GM23338 (cell line): ENCODE results near the gene UNC5B.

Source experiments
- CREB1 ChIP-seq: fragments of 250-450 bp; sonication (Bioruptor Pico); IDR thresholded peaks from 2 replicates; pipeline ENCODE4 v1.5.0; 2020; ENCODE audit warnings: low read depth, mild to moderate bottlenecking, moderate library complexity
- EZH2 ChIP-seq: fragments of 200-600 bp; sonication (generic); IDR thresholded peaks from one replicate; pipeline ENCODE4 v1.8.0; 2017; ENCODE audit warnings: antibody characterized with exemption, mild to moderate bottlenecking, low read depth; ENCODE audit not compliant: unreplicated experiment
- EZH2phosphoT487 ChIP-seq: fragments of 200-600 bp; sonication (generic); IDR thresholded peaks from one replicate; pipeline ENCODE4 v1.8.1; 2018; ENCODE audit warnings: antibody characterized with exemption; ENCODE audit not compliant: unreplicated experiment
- JUNB ChIP-seq: IDR thresholded peaks from one replicate; pipeline ENCODE4 v1.6.1; 2016; ENCODE audit warnings: antibody characterized with exemption; ENCODE audit not compliant: unreplicated experiment
- POLR2AphosphoS5 ChIP-seq: IDR thresholded peaks from 2 replicates; pipeline ENCODE4 v1.6.1; 2016; ENCODE audit warnings: antibody characterized with exemption, low read depth
- STAT1 ChIP-seq: IDR thresholded peaks from one replicate; pipeline ENCODE4 v1.6.1; 2016; ENCODE audit warnings: antibody characterized with exemption; ENCODE audit not compliant: unreplicated experiment
- ZNF331 ChIP-seq: fragments of 250-450 bp; sonication (Bioruptor Pico); IDR thresholded peaks from 2 replicates; pipeline ENCODE4 v1.5.0; 2020; ENCODE audit warnings: low read depth, mild to moderate bottlenecking, moderate library complexity
- TF ChIP-seq, protein P1 (sequence below), 2 experiments: fragments of 200-600 bp in 1 of 2; sonication (generic) in 1 of 2; conservative IDR thresholded peaks; 2 replicates each; pipeline versions ENCODE4 v1.5.1 to v1.6.1; 2016 to 2017; ENCODE audit warnings: antibody characterized with exemption in 2 of 2, low read depth in 2 of 2, mild to moderate bottlenecking in 2 of 2, moderate library complexity in 1 of 2
- TF ChIP-seq, protein P2 (sequence below): IDR thresholded peaks from one replicate; pipeline ENCODE4 v1.6.1; 2018; ENCODE audit warnings: antibody characterized with exemption; ENCODE audit not compliant: unreplicated experiment
- TF ChIP-seq, protein P3 (sequence below): IDR thresholded peaks from 2 replicates; pipeline ENCODE4 v1.6.1; 2016; ENCODE audit warnings: antibody characterized with exemption

DNA sequence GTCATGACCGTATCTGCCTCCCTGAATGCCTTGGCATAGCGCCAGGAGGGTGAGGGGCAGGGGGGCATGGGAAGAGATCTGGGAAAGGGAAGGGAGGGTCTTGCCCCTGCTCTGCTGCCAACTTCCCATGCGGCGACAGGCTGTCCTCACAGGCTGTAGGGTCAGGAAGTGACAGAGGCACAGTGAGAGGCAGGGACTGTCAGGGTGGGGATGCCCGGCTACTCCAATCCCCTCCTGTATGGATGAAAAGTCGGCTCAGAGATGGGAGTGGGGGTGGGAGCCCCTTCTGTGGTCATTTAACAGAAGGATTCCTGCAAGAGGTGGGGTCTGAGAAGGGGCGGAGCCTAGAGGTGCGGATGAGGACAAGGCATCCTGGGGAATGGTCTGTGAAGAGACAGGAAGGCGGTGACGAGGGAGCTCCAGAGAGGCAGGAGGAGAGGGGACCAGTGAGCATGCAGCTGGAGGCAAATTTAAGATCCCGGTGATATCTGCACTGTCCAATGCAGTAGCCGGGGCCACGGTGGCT lies 20.8 kb upstream of the UNC5B start:
- TF ChIP-seq, protein P1, sequence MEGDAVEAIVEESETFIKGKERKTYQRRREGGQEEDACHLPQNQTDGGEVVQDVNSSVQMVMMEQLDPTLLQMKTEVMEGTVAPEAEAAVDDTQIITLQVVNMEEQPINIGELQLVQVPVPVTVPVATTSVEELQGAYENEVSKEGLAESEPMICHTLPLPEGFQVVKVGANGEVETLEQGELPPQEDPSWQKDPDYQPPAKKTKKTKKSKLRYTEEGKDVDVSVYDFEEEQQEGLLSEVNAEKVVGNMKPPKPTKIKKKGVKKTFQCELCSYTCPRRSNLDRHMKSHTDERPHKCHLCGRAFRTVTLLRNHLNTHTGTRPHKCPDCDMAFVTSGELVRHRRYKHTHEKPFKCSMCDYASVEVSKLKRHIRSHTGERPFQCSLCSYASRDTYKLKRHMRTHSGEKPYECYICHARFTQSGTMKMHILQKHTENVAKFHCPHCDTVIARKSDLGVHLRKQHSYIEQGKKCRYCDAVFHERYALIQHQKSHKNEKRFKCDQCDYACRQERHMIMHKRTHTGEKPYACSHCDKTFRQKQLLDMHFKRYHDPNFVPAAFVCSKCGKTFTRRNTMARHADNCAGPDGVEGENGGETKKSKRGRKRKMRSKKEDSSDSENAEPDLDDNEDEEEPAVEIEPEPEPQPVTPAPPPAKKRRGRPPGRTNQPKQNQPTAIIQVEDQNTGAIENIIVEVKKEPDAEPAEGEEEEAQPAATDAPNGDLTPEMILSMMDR (conservative IDR thresholded peaks at IDR 0.05; ENCODE audit: low read depth in 2 of 2): no peak
- no peak for TF ChIP-seq EZH2phosphoT487
- no peak for TF ChIP-seq EZH2
- no peak for TF ChIP-seq CREB1 (CRISPR knock-in tag)
- TF ChIP-seq ZNF331 (CRISPR knock-in tag): no peak
- no peak for TF ChIP-seq POLR2AphosphoS5
- no peak for TF ChIP-seq JUNB
- TF ChIP-seq, protein P2, sequence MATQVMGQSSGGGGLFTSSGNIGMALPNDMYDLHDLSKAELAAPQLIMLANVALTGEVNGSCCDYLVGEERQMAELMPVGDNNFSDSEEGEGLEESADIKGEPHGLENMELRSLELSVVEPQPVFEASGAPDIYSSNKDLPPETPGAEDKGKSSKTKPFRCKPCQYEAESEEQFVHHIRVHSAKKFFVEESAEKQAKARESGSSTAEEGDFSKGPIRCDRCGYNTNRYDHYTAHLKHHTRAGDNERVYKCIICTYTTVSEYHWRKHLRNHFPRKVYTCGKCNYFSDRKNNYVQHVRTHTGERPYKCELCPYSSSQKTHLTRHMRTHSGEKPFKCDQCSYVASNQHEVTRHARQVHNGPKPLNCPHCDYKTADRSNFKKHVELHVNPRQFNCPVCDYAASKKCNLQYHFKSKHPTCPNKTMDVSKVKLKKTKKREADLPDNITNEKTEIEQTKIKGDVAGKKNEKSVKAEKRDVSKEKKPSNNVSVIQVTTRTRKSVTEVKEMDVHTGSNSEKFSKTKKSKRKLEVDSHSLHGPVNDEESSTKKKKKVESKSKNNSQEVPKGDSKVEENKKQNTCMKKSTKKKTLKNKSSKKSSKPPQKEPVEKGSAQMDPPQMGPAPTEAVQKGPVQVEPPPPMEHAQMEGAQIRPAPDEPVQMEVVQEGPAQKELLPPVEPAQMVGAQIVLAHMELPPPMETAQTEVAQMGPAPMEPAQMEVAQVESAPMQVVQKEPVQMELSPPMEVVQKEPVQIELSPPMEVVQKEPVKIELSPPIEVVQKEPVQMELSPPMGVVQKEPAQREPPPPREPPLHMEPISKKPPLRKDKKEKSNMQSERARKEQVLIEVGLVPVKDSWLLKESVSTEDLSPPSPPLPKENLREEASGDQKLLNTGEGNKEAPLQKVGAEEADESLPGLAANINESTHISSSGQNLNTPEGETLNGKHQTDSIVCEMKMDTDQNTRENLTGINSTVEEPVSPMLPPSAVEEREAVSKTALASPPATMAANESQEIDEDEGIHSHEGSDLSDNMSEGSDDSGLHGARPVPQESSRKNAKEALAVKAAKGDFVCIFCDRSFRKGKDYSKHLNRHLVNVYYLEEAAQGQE: no peak
- TF ChIP-seq, protein P3, sequence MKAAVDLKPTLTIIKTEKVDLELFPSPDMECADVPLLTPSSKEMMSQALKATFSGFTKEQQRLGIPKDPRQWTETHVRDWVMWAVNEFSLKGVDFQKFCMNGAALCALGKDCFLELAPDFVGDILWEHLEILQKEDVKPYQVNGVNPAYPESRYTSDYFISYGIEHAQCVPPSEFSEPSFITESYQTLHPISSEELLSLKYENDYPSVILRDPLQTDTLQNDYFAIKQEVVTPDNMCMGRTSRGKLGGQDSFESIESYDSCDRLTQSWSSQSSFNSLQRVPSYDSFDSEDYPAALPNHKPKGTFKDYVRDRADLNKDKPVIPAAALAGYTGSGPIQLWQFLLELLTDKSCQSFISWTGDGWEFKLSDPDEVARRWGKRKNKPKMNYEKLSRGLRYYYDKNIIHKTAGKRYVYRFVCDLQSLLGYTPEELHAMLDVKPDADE: no peak
- TF ChIP-seq STAT1: no peak
